RWPE2 (cell line): ENCODE data around the gene FGF22.

Source experiments
- ATAC-seq: fragments of 200-7000 bp; cut with Tn5 transposase; 3 replicates; pipeline ENCODE4 v1.9.1; 2021; ENCODE audit warnings: low read depth
- DNase-seq: peaks from one replicate; pipeline ENCODE4 v3.0.0-alpha.2; 2020; ENCODE audit warnings: low spot score
- H3K27ac ChIP-seq: fragments of 450-650 bp; 2 replicates; pipeline ENCODE4 v1.5.1; 2017; ENCODE audit warnings: mild to moderate bottlenecking; ENCODE audit not compliant: poor library complexity, severe bottlenecking
- H3K27me3 ChIP-seq: fragments of 250-450 bp; sonication (Bioruptor Pico); 2 replicates; pipeline ENCODE4 v1.5.1; 2021; ENCODE audit warnings: mild to moderate bottlenecking, moderate library complexity; ENCODE audit not compliant: insufficient read depth, poor library complexity, severe bottlenecking
- H3K36me3 ChIP-seq: fragments of 250-450 bp; sonication (Bioruptor Pico); 2 replicates; pipeline ENCODE4 v1.5.1; 2020; ENCODE audit warnings: low read depth, mild to moderate bottlenecking, moderate library complexity
- H3K4me1 ChIP-seq: fragments of 250-450 bp; sonication (Bioruptor Pico); 2 replicates; pipeline ENCODE4 v1.5.1; 2021; ENCODE audit warnings: mild to moderate bottlenecking, moderate library complexity; ENCODE audit not compliant: insufficient read depth, poor library complexity, severe bottlenecking
- H3K4me3 ChIP-seq: fragments of 250-450 bp; sonication (Bioruptor Pico); 2 replicates; pipeline ENCODE4 v1.5.1; 2021; ENCODE audit warnings: mild to moderate bottlenecking, moderate library complexity; ENCODE audit not compliant: severe bottlenecking
- H3K9me3 ChIP-seq: fragments of 250-450 bp; sonication (Bioruptor Pico); 2 replicates; pipeline ENCODE4 v1.5.1; 2021; ENCODE audit warnings: mild to moderate bottlenecking, moderate library complexity; ENCODE audit not compliant: severe bottlenecking
- CTCF ChIP-seq: fragments of 450-650 bp; IDR thresholded peaks from one replicate; pipeline ENCODE4 v1.5.1; 2017; ENCODE audit warnings: mild to moderate bottlenecking, moderate library complexity; ENCODE audit not compliant: poor library complexity, severe bottlenecking

FGF22 gene

GRCh38 chr19:592101-592500 lies 47.6 kb upstream of the FGF22 start:
- DNase-seq (no peak), ATAC-seq (no peak)
- no peaks in the 10 kb centered on the region for H3K36me3 ChIP-seq
- H3K4me1 ChIP-seq = no peaks in the 10 kb centered on the region
- no peaks in the 10 kb centered on the region for H3K9me3 ChIP-seq
- no peak overlapping the region for H3K4me3 ChIP-seq
- TF ChIP-seq CTCF = no peak
- peaks cover 29% of the 10 kb centered on the region for H3K27me3 ChIP-seq
- H3K27ac ChIP-seq = no peak overlapping the region

- Histone ChIP-seq H3K4me1 (no peaks in the 10 kb centered on the region), H3K27me3 (peaks cover 29% of the 10 kb centered on the region), H3K9me3 (no peaks in the 10 kb centered on the region), H3K4me3 (no peak overlapping the region), H3K27ac (no peak overlapping the region), H3K36me3 (no peaks in the 10 kb centered on the region)
- ATAC-seq (no peak), DNase-seq (no peak)
- TF ChIP-seq CTCF = no peak
These were observed 46.6 kb upstream of the FGF22 start for GRCh38 chr19:593055-593454.

DNA sequence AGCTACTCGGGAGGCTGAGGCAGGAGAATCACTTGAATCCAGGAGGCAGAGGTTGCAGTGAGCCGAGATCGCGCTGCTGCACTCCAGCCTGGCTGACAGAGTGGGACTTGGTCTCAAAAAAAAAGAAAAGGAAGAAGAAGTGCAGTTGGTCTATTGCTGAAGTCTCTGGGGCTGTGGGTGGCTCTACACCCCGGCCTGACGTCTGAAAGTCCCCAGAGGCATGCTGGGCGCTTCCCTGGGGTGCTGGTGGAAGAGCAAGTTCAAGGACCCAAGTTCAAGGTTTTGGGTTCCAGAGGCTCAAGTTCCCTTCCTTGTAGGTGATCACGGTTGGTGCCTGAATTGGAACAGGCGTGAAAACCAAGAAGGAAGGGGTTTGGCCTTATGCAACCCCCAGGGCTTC lies 46.2 kb upstream of the FGF22 start:
- TF ChIP-seq CTCF = no peak
- Histone ChIP-seq H3K36me3 (no peaks in the 10 kb centered on the region), H3K27ac (no peak overlapping the region), H3K27me3 (peaks cover 26% of the 10 kb centered on the region), H3K4me3 (no peak overlapping the region), H3K4me1 (no peaks in the 10 kb centered on the region), H3K9me3 (no peaks in the 10 kb centered on the region)
- DNase-seq = no peak
- ATAC-seq = no peak

- Histone ChIP-seq H3K27me3 (peaks cover 18% of the 10 kb centered on the region), H3K4me1 (no peaks in the 10 kb centered on the region), H3K4me3 (no peak overlapping the region), H3K36me3 (no peaks in the 10 kb centered on the region), H3K27ac (no peak overlapping the region), H3K9me3 (no peaks in the 10 kb centered on the region)
- ATAC-seq = no peak
- TF ChIP-seq CTCF = no peak
- DNase-seq = no peak
These were observed 45.3 kb upstream of the FGF22 start for GRCh38 chr19:594265-594870.

GRCh38 chr19:595326-596262 lies 44.1 kb upstream of the FGF22 start:
- no peaks in the 10 kb centered on the region for H3K36me3 ChIP-seq
- H3K9me3 ChIP-seq = no peaks in the 10 kb centered on the region
- H3K27ac ChIP-seq = no peak overlapping the region
- H3K27me3 ChIP-seq = peaks cover 13% of the 10 kb centered on the region
- ATAC-seq (no peak; the same call in 2 of the 3 replicates), DNase-seq (no peak)
- TF ChIP-seq CTCF = no peak
- H3K4me1 ChIP-seq = no peaks in the 10 kb centered on the region
- H3K4me3 ChIP-seq = no peak overlapping the region
